ENCODE data around the gene CLDN19. TPM values are rescaled to one million over a fixed set of nuclear protein-coding genes. Genes with fewer than 3 reads are reported as not detected.
A peak's percentile ranks its signal among the peaks of the same experiment; 100 is the strongest.

Gene CLDN19
- total and polyA plus RNA-seq, 11 donors, result 0.01 to 0.11 TPM; not detected in 9

- DNase-seq (no peak), ATAC-seq (no peak)
- H3K9me3 ChIP-seq, result no peaks in the 10 kb centered on the region
- H3K27ac ChIP-seq, result no peak overlapping the region
- no peaks in the 10 kb centered on the region for H3K36me3 ChIP-seq
- H3K4me1 ChIP-seq, result peaks cover 0 to 18% (median 0%) of the 10 kb centered on the region in 12 donors
- intact Hi-C loops (cut with DNase I), result no loop called here
- 84 to 92% (median 86%) methylated on average over 4 to 11 of the region's 11 CpGs for WGBS, 4 donors
- no peak for TF ChIP-seq CTCF (IDR thresholded peaks at IDR 0.05)
- no peak for TF ChIP-seq POLR2A (IDR thresholded peaks at IDR 0.05)
- H3K27me3 ChIP-seq, result no peaks in the 10 kb centered on the region
- H3K4me3 ChIP-seq, result no peak overlapping the region
Measured at GRCh38 chr1:42735056-42735455, 5.0 kb downstream of the CLDN19 start.

GRCh38 chr1:42734201-42735035 is 5.6 kb downstream of the CLDN19 start:
- ATAC-seq, result no peak
- Histone ChIP-seq H3K9me3 (no peaks in the 10 kb centered on the region), H3K36me3 (no peaks in the 10 kb centered on the region), H3K4me3 (no peak overlapping the region), H3K27me3 (no peaks in the 10 kb centered on the region), H3K4me1 (peaks cover 0 to 18% (median 0%) of the 10 kb centered on the region in 12 donors), H3K27ac (no peak overlapping the region)
- TF ChIP-seq CTCF (IDR thresholded peaks at IDR 0.05), result no peak
- TF ChIP-seq POLR2A (IDR thresholded peaks at IDR 0.05), result no peak
- intact Hi-C loops (cut with DNase I), result no loop called here
- WGBS, 4 donors, result 86 to 96% (median 90%) methylated on average over 6 to 7 of the region's 7 CpGs
- DNase-seq, result no peak

GRCh38 chr1:42733415-42734200 is 6.4 kb downstream of the CLDN19 start:
- intact Hi-C loops (cut with DNase I), result no loop called here
- Histone ChIP-seq H3K4me3 (no peak overlapping the region), H3K27ac (no peak overlapping the region), H3K4me1 (peaks cover 0 to 18% (median 0%) of the 10 kb centered on the region in 12 donors), H3K9me3 (no peaks in the 10 kb centered on the region), H3K27me3 (no peaks in the 10 kb centered on the region), H3K36me3 (no peaks in the 10 kb centered on the region)
- no peak for TF ChIP-seq POLR2A (IDR thresholded peaks at IDR 0.05)
- no peak for TF ChIP-seq CTCF (IDR thresholded peaks at IDR 0.05)
- ATAC-seq, result no peak
- 88 to 95% (median 91%) methylated on average over 8 to 12 of the region's 12 CpGs for WGBS, 4 donors
- DNase-seq, result no peak

GRCh38 chr1:42732126-42732680 is 7.8 kb downstream of the CLDN19 start:
- H3K4me1 ChIP-seq, result peaks cover 0 to 10% (median 0%) of the 10 kb centered on the region in 12 donors
- DNase-seq (no peak), ATAC-seq (peak in 1 of 4 donors; percentile 36)
- H3K27ac ChIP-seq, result no peak overlapping the region
- H3K36me3 ChIP-seq, result no peaks in the 10 kb centered on the region
- 75 to 81% (median 78%) methylated on average over 10 of the region's 10 CpGs for WGBS, 4 donors
- no peaks in the 10 kb centered on the region for H3K9me3 ChIP-seq
- TF ChIP-seq CTCF (IDR thresholded peaks at IDR 0.05) (no peak), POLR2A (IDR thresholded peaks at IDR 0.05) (no peak)
- intact Hi-C loops (cut with DNase I), result no loop called here
- no peaks in the 10 kb centered on the region for H3K27me3 ChIP-seq
- H3K4me3 ChIP-seq, result no peak overlapping the region

Measured in heart left ventricle (tissue), 16 donors.